HEK293 (cell line): Measurements from ENCODE around the gene SULT2B1.
A peak's percentile ranks its signal among the peaks of the same experiment; 100 is the strongest.

ENCODE experiments used
- FEZF1 ChIP-seq: fragments of 450-650 bp; formaldehyde crosslinking; IDR thresholded peaks from 2 replicates; pipeline ENCODE4 v1.5.1; 2016; ENCODE audit warnings: missing biosample characterization, missing genetic modification characterization
- HOXA7 ChIP-seq: sonication (generic); formaldehyde crosslinking; IDR thresholded peaks from 2 replicates; pipeline ENCODE4 v1.8.1; 2022; ENCODE audit warnings: missing genetic modification reagents, borderline replicate concordance
- IKZF3 ChIP-seq: fragments of 450-650 bp; IDR thresholded peaks from 2 replicates; pipeline ENCODE4 v1.5.0; 2018; ENCODE audit warnings: missing biosample characterization, mild to moderate bottlenecking, missing genetic modification characterization, moderate library complexity
- KLF10 ChIP-seq: fragments of 450-650 bp; IDR thresholded peaks from 2 replicates; pipeline ENCODE4 v1.5.1; 2018; ENCODE audit warnings: missing biosample characterization, mild to moderate bottlenecking, missing genetic modification characterization
- OVOL3 ChIP-seq: fragments of 450-650 bp; formaldehyde crosslinking; IDR thresholded peaks from 2 replicates; pipeline ENCODE4 v1.5.1; 2016; ENCODE audit warnings: missing biosample characterization, missing genetic modification characterization
- SALL2 ChIP-seq: fragments of 450-650 bp; formaldehyde crosslinking; IDR thresholded peaks from 2 replicates; pipeline ENCODE4 v1.5.0; 2017; ENCODE audit warnings: missing biosample characterization, mild to moderate bottlenecking, missing genetic modification characterization, borderline replicate concordance
- SCRT1 ChIP-seq: fragments of 450-650 bp; formaldehyde crosslinking; IDR thresholded peaks from 2 replicates; pipeline ENCODE4 v1.5.1; 2016; ENCODE audit warnings: missing biosample characterization, missing genetic modification characterization, borderline replicate concordance
- SETDB1 ChIP-seq: IDR thresholded peaks from one replicate; pipeline ENCODE4 v1.6.1; 2017; ENCODE audit warnings: mild to moderate bottlenecking, low read length, moderate library complexity, mixed read lengths; ENCODE audit not compliant: insufficient read length
- YY1 ChIP-seq: fragments of 450-650 bp; formaldehyde crosslinking; IDR thresholded peaks from 2 replicates; pipeline ENCODE4 v1.5.1; 2018; ENCODE audit warnings: missing biosample characterization, missing genetic modification characterization
- ZNF155 ChIP-seq: fragments of 450-650 bp; formaldehyde crosslinking; IDR thresholded peaks from 2 replicates; pipeline ENCODE4 v1.5.1; 2016; ENCODE audit warnings: missing biosample characterization, missing genetic modification characterization
- ZNF169 ChIP-seq: fragments of 450-650 bp; formaldehyde crosslinking; IDR thresholded peaks from 2 replicates; pipeline ENCODE4 v1.5.1; 2016; ENCODE audit warnings: missing biosample characterization, missing genetic modification characterization
- ZNF248 ChIP-seq: fragments of 450-650 bp; formaldehyde crosslinking; IDR thresholded peaks from 2 replicates; pipeline ENCODE4 v1.5.1; 2017; ENCODE audit warnings: missing biosample characterization, missing genetic modification characterization
- ZNF302 ChIP-seq: fragments of 450-650 bp; formaldehyde crosslinking; IDR thresholded peaks from 2 replicates; pipeline ENCODE4 v1.5.1; 2016; ENCODE audit warnings: missing biosample characterization, missing genetic modification characterization, low read depth
- ZNF514 ChIP-seq: fragments of 450-650 bp; formaldehyde crosslinking; IDR thresholded peaks from 2 replicates; pipeline ENCODE4 v1.5.1; 2016; ENCODE audit warnings: missing biosample characterization, missing genetic modification characterization
- ZNF548 ChIP-seq: fragments of 450-650 bp; formaldehyde crosslinking; IDR thresholded peaks from 2 replicates; pipeline ENCODE4 v1.5.1; 2016; ENCODE audit warnings: missing biosample characterization, missing genetic modification characterization
- ZNF549 ChIP-seq: fragments of 450-650 bp; IDR thresholded peaks from 2 replicates; pipeline ENCODE4 v1.5.1; 2018; ENCODE audit warnings: missing biosample characterization, missing genetic modification characterization, mild to moderate bottlenecking, inconsistent platforms, moderate library complexity
- ZNF558 ChIP-seq: fragments of 450-650 bp; formaldehyde crosslinking; IDR thresholded peaks from 2 replicates; pipeline ENCODE4 v1.5.1; 2016; ENCODE audit warnings: missing biosample characterization, missing genetic modification characterization
- ZNF624 ChIP-seq: fragments of 450-650 bp; formaldehyde crosslinking; IDR thresholded peaks from 2 replicates; pipeline ENCODE4 v1.5.1; 2017; ENCODE audit warnings: missing biosample characterization, missing genetic modification characterization
- ZNF701 ChIP-seq: fragments of 450-650 bp; formaldehyde crosslinking; IDR thresholded peaks from 2 replicates; pipeline ENCODE4 v1.5.1; 2016; ENCODE audit warnings: missing biosample characterization, missing genetic modification characterization
- ZNF747 ChIP-seq: fragments of 450-650 bp; formaldehyde crosslinking; IDR thresholded peaks from 2 replicates; pipeline ENCODE4 v1.5.1; 2016; ENCODE audit warnings: missing biosample characterization, missing genetic modification characterization
- ZNF792 ChIP-seq: fragments of 450-650 bp; formaldehyde crosslinking; IDR thresholded peaks from 2 replicates; pipeline ENCODE4 v1.5.1; 2016; ENCODE audit warnings: missing biosample characterization, missing genetic modification characterization
- TF ChIP-seq, protein P1 (sequence below): fragments of 450-650 bp; formaldehyde crosslinking; conservative IDR thresholded peaks from 2 replicates; pipeline ENCODE4 v1.5.1; 2016; ENCODE audit warnings: low read depth, missing biosample characterization, missing genetic modification characterization
- TF ChIP-seq, protein P2 (sequence below): fragments of 450-650 bp; formaldehyde crosslinking; IDR thresholded peaks from 2 replicates; pipeline ENCODE4 v1.5.1; 2016; ENCODE audit warnings: missing biosample characterization, missing genetic modification characterization
- TF ChIP-seq, protein P3 (sequence below): fragments of 450-650 bp; formaldehyde crosslinking; IDR thresholded peaks from 2 replicates; pipeline ENCODE4 v1.5.1; 2017; ENCODE audit warnings: missing biosample characterization, missing genetic modification characterization
- TF ChIP-seq, protein P4 (sequence below): fragments of 450-650 bp; formaldehyde crosslinking; IDR thresholded peaks from 2 replicates; pipeline ENCODE4 v1.5.1; 2017; ENCODE audit warnings: missing biosample characterization, missing genetic modification characterization
- TF ChIP-seq, protein P5 (sequence below): fragments of 450-650 bp; formaldehyde crosslinking; IDR thresholded peaks from 2 replicates; pipeline ENCODE4 v1.5.1; 2016; ENCODE audit warnings: missing biosample characterization, missing genetic modification characterization
- TF ChIP-seq, protein P6 (sequence below): fragments of 450-650 bp; formaldehyde crosslinking; IDR thresholded peaks from 2 replicates; pipeline ENCODE4 v1.5.1; 2016; ENCODE audit warnings: missing biosample characterization, missing genetic modification characterization, borderline replicate concordance
- TF ChIP-seq, protein P7 (sequence below): sonication (generic); formaldehyde crosslinking; IDR thresholded peaks from 2 replicates; pipeline ENCODE4 v1.8.1; 2022; ENCODE audit warnings: mild to moderate bottlenecking, moderate library complexity, missing genetic modification reagents

Gene SULT2B1

DNA sequence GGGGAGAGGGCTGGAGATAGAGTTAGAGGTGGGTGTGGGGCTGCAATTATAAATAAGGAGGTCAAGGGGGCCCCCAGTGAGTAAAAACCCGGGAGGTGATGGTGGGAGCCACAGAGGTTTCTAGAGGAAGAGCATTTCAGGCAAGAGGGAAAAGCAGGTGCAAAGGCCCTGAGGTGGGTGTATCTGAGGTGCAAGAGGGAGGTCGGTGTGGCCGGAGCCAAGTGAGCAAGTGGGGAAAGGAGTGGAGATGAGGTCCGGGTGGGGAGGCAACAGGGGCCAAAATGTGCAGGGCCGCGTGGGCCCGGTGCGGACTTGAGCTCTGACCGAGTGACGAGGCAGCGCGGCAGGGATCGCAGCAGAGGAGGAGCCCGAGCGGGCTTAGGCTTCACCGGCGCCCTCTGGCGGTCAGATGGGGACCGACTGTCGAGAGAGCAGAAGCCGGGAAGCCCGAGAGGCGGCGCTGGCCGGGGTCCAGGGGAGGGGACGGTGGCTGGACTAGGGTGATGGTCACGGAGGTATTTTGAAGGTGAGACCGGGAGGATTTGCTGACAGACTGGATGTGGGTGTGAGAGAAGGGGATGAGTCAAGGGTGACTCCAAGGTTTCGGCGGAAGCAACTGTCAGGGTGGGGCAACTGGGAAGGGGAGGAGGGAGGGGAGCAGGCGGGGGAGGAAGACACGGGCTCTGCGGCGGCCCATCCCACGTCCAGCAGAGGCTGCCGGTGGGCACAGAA, 36.9 kb downstream of the SULT2B1 start (continued):
- TF ChIP-seq, protein P1, sequence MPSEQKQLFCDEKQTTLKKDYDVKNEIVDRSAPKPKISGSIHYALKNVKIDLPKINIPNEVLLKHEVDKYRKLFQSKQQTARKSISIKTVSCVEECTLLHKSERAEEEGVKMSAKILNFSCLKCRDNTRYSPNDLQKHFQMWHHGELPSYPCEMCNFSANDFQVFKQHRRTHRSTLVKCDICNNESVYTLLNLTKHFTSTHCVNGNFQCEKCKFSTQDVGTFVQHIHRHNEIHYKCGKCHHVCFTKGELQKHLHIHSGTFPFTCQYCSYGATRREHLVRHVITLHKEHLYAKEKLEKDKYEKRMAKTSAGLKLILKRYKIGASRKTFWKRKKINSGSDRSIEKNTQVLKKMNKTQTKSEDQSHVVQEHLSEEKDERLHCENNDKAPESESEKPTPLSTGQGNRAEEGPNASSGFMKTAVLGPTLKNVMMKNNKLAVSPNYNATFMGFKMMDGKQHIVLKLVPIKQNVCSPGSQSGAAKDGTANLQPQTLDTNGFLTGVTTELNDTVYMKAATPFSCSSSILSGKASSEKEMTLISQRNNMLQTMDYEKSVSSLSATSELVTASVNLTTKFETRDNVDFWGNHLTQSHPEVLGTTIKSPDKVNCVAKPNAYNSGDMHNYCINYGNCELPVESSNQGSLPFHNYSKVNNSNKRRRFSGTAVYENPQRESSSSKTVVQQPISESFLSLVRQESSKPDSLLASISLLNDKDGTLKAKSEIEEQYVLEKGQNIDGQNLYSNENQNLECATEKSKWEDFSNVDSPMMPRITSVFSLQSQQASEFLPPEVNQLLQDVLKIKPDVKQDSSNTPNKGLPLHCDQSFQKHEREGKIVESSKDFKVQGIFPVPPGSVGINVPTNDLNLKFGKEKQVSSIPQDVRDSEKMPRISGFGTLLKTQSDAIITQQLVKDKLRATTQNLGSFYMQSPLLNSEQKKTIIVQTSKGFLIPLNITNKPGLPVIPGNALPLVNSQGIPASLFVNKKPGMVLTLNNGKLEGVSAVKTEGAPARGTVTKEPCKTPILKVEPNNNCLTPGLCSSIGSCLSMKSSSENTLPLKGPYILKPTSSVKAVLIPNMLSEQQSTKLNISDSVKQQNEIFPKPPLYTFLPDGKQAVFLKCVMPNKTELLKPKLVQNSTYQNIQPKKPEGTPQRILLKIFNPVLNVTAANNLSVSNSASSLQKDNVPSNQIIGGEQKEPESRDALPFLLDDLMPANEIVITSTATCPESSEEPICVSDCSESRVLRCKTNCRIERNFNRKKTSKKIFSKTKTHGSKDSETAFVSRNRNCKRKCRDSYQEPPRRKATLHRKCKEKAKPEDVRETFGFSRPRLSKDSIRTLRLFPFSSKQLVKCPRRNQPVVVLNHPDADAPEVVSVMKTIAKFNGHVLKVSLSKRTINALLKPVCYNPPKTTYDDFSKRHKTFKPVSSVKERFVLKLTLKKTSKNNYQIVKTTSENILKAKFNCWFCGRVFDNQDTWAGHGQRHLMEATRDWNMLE (tag by site-specific recombination) = no peak
- TF ChIP-seq, protein P2, sequence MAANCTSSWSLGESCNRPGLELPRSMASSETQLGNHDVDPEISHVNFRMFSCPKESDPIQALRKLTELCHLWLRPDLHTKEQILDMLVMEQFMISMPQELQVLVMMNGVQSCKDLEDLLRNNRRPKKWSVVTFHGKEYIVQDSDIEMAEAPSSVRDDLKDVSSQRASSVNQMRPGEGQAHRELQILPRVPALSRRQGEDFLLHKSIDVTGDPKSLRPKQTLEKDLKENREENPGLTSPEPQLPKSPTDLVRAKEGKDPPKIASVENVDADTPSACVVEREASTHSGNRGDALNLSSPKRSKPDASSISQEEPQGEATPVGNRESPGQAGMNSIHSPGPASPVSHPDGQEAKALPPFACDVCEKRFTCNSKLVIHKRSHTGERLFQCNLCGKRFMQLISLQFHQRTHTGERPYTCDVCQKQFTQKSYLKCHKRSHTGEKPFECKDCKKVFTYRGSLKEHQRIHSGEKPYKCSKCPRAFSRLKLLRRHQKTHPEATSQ = peak; percentile 86
- TF ChIP-seq FEZF1 (tag by site-specific recombination) (no peak), SALL2 (no peak), ZNF624 (tag by site-specific recombination) (no peak), ZNF792 (tag by site-specific recombination) (peak; percentile 86; the same call in 1 of the 2 replicates), SETDB1 (no peak), ZNF514 (tag by site-specific recombination) (no peak), HOXA7 (no peak), ZNF169 (tag by site-specific recombination) (no peak), SCRT1 (0 out of 2 replicates have a peak, but pooled peaks have one; percentile 8), YY1 (tag by site-specific recombination) (no peak; the same call in 1 of the 2 replicates), KLF10 (tag by site-specific recombination) (no peak), ZNF549 (tag by site-specific recombination) (no peak), ZNF701 (no peak), ZNF248 (tag by site-specific recombination) (no peak), OVOL3 (tag by site-specific recombination) (no peak), ZNF548 (tag by site-specific recombination) (no peak), IKZF3 (tag by site-specific recombination) (no peak), ZNF747 (tag by site-specific recombination) (no peak), ZNF302 (tag by site-specific recombination) (no peak), ZNF558 (tag by site-specific recombination) (0 out of 2 replicates have a peak, but pooled peaks have one; percentile 9), ZNF155 (no peak)
- TF ChIP-seq, protein P3, sequence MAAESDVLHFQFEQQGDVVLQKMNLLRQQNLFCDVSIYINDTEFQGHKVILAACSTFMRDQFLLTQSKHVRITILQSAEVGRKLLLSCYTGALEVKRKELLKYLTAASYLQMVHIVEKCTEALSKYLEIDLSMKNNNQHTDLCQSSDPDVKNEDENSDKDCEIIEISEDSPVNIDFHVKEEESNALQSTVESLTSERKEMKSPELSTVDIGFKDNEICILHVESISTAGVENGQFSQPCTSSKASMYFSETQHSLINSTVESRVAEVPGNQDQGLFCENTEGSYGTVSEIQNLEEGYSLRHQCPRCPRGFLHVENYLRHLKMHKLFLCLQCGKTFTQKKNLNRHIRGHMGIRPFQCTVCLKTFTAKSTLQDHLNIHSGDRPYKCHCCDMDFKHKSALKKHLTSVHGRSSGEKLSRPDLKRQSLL (tag by site-specific recombination) = peak; percentile 21; the same call in 1 of the 2 replicates
- TF ChIP-seq, protein P4, sequence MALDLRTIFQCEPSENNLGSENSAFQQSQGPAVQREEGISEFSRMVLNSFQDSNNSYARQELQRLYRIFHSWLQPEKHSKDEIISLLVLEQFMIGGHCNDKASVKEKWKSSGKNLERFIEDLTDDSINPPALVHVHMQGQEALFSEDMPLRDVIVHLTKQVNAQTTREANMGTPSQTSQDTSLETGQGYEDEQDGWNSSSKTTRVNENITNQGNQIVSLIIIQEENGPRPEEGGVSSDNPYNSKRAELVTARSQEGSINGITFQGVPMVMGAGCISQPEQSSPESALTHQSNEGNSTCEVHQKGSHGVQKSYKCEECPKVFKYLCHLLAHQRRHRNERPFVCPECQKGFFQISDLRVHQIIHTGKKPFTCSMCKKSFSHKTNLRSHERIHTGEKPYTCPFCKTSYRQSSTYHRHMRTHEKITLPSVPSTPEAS (tag by site-specific recombination) = peak; percentile 49; the same call in 1 of the 2 replicates
- TF ChIP-seq, protein P5, sequence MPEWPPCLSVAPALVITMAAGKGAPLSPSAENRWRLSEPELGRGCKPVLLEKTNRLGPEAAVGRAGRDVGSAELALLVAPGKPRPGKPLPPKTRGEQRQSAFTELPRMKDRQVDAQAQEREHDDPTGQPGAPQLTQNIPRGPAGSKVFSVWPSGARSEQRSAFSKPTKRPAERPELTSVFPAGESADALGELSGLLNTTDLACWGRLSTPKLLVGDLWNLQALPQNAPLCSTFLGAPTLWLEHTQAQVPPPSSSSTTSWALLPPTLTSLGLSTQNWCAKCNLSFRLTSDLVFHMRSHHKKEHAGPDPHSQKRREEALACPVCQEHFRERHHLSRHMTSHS (tag by site-specific recombination) = no peak
- TF ChIP-seq, protein P6, sequence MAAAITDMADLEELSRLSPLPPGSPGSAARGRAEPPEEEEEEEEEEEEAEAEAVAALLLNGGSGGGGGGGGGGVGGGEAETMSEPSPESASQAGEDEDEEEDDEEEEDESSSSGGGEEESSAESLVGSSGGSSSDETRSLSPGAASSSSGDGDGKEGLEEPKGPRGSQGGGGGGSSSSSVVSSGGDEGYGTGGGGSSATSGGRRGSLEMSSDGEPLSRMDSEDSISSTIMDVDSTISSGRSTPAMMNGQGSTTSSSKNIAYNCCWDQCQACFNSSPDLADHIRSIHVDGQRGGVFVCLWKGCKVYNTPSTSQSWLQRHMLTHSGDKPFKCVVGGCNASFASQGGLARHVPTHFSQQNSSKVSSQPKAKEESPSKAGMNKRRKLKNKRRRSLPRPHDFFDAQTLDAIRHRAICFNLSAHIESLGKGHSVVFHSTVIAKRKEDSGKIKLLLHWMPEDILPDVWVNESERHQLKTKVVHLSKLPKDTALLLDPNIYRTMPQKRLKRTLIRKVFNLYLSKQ (tag by site-specific recombination) = no peak
- TF ChIP-seq, protein P7, sequence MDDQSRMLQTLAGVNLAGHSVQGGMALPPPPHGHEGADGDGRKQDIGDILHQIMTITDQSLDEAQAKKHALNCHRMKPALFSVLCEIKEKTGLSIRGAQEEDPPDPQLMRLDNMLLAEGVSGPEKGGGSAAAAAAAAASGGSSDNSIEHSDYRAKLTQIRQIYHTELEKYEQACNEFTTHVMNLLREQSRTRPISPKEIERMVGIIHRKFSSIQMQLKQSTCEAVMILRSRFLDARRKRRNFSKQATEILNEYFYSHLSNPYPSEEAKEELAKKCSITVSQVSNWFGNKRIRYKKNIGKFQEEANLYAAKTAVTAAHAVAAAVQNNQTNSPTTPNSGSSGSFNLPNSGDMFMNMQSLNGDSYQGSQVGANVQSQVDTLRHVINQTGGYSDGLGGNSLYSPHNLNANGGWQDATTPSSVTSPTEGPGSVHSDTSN (CRISPR knock-in tag) = no peak
